Kidney (tissue), 14 donors: Measurements from ENCODE around the gene UST. TPM values are rescaled to one million over a fixed set of nuclear protein-coding genes. Genes with fewer than 3 reads are reported as not detected.
"Not testable (repeated sequence)": the region's sequence is repeated elsewhere in the genome, so short reads cannot be mapped to it uniquely, and the experiment has no call there.

Source experiments
- DNase-seq, 5 donors: peaks; one replicate each; pipeline ENCODE4 v3.0.0-alpha.2; 2013 to 2020
- FAIRE-seq: peaks from 2 replicates; lab custom pipeline; 2012; peaks lifted over from hg19 to GRCh38; lab: Jason Lieb, UNC
- H3K27ac ChIP-seq, 2 donors: one replicate each; pipeline ENCODE4 v1.7.0; 2013; ENCODE audit warnings: low read depth in 2 of 2, low read length in 2 of 2, inconsistent platforms in 1 of 2
- H3K27me3 ChIP-seq: one replicate; pipeline ENCODE4 v1.7.1; 2013; ENCODE audit warnings: low read length, inconsistent platforms; ENCODE audit not compliant: control insufficient read depth, insufficient read depth
- H3K36me3 ChIP-seq, 3 donors: one replicate each; pipeline versions ENCODE4 v1.7.0 to v1.7.1; 2013; ENCODE audit warnings: low read length in 3 of 3, control low read depth in 1 of 3, inconsistent platforms in 1 of 3; ENCODE audit not compliant: insufficient read depth in 3 of 3, control insufficient read depth in 2 of 3
- H3K4me1 ChIP-seq, 3 donors: one replicate each; pipeline versions ENCODE4 v1.7.0 to v1.7.1; 2013; ENCODE audit warnings: low read length in 3 of 3, inconsistent platforms in 1 of 3, low read depth in 1 of 3; ENCODE audit not compliant: control insufficient read depth in 2 of 3, insufficient read depth in 2 of 3
- H3K4me3 ChIP-seq, 3 donors: one replicate each; pipeline versions ENCODE4 v1.7.0 to v1.8.1; 2013; ENCODE audit warnings: low read length in 3 of 3, control low read depth in 1 of 3, inconsistent platforms in 1 of 3
- H3K9ac ChIP-seq, 3 donors: one replicate each; pipeline versions ENCODE4 v1.7.0 to v1.7.1; 2013; ENCODE audit warnings: low read length in 3 of 3, control low read depth in 1 of 3, inconsistent platforms in 1 of 3
- H3K9me3 ChIP-seq, 3 donors: one replicate each; pipeline versions ENCODE4 v1.7.0 to v1.7.1; 2013; ENCODE audit warnings: low read length in 3 of 3, control low read depth in 1 of 3, inconsistent platforms in 1 of 3; ENCODE audit not compliant: control insufficient read depth in 2 of 3, insufficient read depth in 1 of 3
- intact Hi-C: fragments of 100-400 bp; cut with DNase I; formaldehyde crosslinking; loops from one replicate; pipeline ENCODE4 v1.11.1; 2022
- polyA plus RNA-seq: library from polyadenylated mRNA; stranded (reverse); fragments of 350-450 nt; fragmentation: Illumina TruSeq; extraction: RNeasy Lipid Tissue Mini Kit (QIAGEN cat#74804); gene quantifications from one replicate; pipeline ENCODE4 v1.2.3, GENCODE V29; 2014; ENCODE audit warnings: low read depth, low replicate concordance; ENCODE audit not compliant: insufficient read depth
- total RNA-seq: library from RNA; stranded (reverse); fragmentation: NEBNext Ultra II Directional; extraction: Animal tissue kit (Norgen Biotek cat#: 25700); gene quantifications from one replicate; pipeline ENCODE4 v1.2.1, GENCODE V29; 2021
- TF ChIP-seq, protein P1 (sequence below): IDR thresholded peaks from 3 replicates; pipeline ENCODE4 v1.5.1; 2012; ENCODE audit warnings: mild to moderate bottlenecking, moderate library complexity, borderline replicate concordance; ENCODE audit not compliant: insufficient read depth; ENCODE audit errors: extremely low read depth
- donor health status: control.
- donor health status: control.
- donor health status: control.
- donor health status: control.
- donor health status: control.
- donor health status: DM: yes; HTN: yes; CAD: no.
- donor health status: Normal renal cell carcinoma (clear cell type).

The UST gene
- total and polyA plus RNA-seq, 2 donors from 2014 or later: 3.2 to 4.2 TPM

- no peak overlapping the region for H3K27ac ChIP-seq
- H3K4me1 ChIP-seq: peaks cover 0 to 4% (median 0%) of the 10 kb centered on the region in 3 donors
- H3K4me3 ChIP-seq: no peak overlapping the region
- DNase-seq (no peak), FAIRE-seq (no peak)
- H3K27me3 ChIP-seq: no peaks in the 10 kb centered on the region
- intact Hi-C loops: no loop called here
- no peak overlapping the region for H3K9ac ChIP-seq
- H3K36me3 ChIP-seq: no peaks in the 10 kb centered on the region
- TF ChIP-seq, protein P1, sequence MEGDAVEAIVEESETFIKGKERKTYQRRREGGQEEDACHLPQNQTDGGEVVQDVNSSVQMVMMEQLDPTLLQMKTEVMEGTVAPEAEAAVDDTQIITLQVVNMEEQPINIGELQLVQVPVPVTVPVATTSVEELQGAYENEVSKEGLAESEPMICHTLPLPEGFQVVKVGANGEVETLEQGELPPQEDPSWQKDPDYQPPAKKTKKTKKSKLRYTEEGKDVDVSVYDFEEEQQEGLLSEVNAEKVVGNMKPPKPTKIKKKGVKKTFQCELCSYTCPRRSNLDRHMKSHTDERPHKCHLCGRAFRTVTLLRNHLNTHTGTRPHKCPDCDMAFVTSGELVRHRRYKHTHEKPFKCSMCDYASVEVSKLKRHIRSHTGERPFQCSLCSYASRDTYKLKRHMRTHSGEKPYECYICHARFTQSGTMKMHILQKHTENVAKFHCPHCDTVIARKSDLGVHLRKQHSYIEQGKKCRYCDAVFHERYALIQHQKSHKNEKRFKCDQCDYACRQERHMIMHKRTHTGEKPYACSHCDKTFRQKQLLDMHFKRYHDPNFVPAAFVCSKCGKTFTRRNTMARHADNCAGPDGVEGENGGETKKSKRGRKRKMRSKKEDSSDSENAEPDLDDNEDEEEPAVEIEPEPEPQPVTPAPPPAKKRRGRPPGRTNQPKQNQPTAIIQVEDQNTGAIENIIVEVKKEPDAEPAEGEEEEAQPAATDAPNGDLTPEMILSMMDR: no peak
- no peaks in the 10 kb centered on the region for H3K9me3 ChIP-seq
Observed at GRCh38 chr6:148751793-148752170, 5.0 kb downstream of the UST start.

GRCh38 chr6:148755379-148755778, 8.5 kb downstream of the UST start:
- H3K27me3 ChIP-seq, H3K27ac ChIP-seq, FAIRE-seq, intact Hi-C loops, H3K36me3 ChIP-seq, H3K9me3 ChIP-seq, H3K4me1 ChIP-seq, H3K9ac ChIP-seq, H3K4me3 ChIP-seq, DNase-seq: not testable (repeated sequence)

- Histone ChIP-seq H3K36me3 (no peaks in the 10 kb centered on the region), H3K4me1 (peaks cover 2 to 5% (median 4%) of the 10 kb centered on the region in 3 donors), H3K4me3 (no peak overlapping the region), H3K9me3 (no peaks in the 10 kb centered on the region), H3K27me3 (no peaks in the 10 kb centered on the region), H3K27ac (no peak overlapping the region), H3K9ac (no peak overlapping the region)
- intact Hi-C loops: no loop called here
- FAIRE-seq (no peak), DNase-seq (no peak)
- TF ChIP-seq, protein P1: no peak
Observed at GRCh38 chr6:148757944-148758480, 11.2 kb downstream of the UST start.

DNA sequence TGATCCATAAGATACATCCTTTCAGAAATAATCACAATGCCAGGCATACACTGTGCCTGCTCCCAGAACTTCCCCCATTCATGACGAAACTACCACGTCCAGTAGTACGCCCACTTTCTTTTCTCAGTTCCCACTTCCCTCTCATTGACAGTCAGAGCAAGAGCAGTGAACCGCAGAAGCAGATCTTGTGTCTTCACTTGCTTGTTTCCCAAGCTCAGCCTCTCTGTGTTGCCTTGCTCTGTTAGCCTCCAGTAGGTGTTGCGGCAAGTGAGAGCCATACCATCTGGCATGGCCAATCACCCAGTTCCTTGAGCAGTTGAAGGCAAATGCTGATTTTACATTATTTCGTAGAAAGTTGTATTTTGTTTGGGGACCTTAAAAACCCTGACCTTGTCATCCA, 11.7 kb downstream of the UST start:
- Histone ChIP-seq H3K27ac (no peak overlapping the region), H3K9me3 (no peaks in the 10 kb centered on the region), H3K9ac (no peak overlapping the region), H3K27me3 (no peaks in the 10 kb centered on the region), H3K36me3 (no peaks in the 10 kb centered on the region), H3K4me3 (no peak overlapping the region), H3K4me1 (peaks cover 2 to 5% (median 4%) of the 10 kb centered on the region in 3 donors)
- FAIRE-seq (no peak), DNase-seq (peak in 2 of 5 donors; percentile 65 to 80)
- intact Hi-C loops: no loop called here
- TF ChIP-seq, protein P1: no peak
